ENCODE data around the gene THEMIS. TPM values are rescaled to one million over a fixed set of nuclear protein-coding genes. Genes with fewer than 3 reads are reported as not detected.
"Not testable (repeated sequence)": the region's sequence is repeated elsewhere in the genome, so short reads cannot be mapped to it uniquely, and the experiment has no call there.

THEMIS gene, protein sequence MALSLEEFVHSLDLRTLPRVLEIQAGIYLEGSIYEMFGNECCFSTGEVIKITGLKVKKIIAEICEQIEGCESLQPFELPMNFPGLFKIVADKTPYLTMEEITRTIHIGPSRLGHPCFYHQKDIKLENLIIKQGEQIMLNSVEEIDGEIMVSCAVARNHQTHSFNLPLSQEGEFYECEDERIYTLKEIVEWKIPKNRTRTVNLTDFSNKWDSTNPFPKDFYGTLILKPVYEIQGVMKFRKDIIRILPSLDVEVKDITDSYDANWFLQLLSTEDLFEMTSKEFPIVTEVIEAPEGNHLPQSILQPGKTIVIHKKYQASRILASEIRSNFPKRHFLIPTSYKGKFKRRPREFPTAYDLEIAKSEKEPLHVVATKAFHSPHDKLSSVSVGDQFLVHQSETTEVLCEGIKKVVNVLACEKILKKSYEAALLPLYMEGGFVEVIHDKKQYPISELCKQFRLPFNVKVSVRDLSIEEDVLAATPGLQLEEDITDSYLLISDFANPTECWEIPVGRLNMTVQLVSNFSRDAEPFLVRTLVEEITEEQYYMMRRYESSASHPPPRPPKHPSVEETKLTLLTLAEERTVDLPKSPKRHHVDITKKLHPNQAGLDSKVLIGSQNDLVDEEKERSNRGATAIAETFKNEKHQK
- total RNA-seq, result 0.13 TPM
- long read RNA-seq, result 0 reads

DNA sequence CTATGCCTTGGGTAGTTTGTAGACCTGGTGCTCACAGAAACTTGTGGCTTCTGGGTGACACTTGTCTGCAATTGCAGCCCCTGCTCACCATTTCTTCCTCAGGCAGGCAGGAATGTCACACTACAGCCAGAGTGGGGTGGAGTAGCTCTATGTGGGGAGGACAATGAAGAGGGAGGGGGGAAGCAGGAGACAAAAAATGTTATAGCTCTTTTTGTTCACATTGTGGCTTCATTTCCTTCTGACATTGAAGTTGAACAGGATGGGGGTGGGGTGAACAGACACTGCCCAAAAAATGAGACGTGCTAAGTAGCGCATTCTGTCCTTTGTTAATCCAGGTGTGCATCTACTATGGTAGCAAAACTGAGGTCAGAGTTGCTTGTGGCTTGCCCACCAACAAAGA lies at the start of gene THEMIS:
TSS of gene THEMIS (minus strand) at position 124 of the 400 bp plus-strand sequence. CDS start 126 bp downstream, outside the sequence.
- ATAC-seq (ENCODE audit: poor library complexity) (no peak), DNase-seq (no peak)
- intact Hi-C loops (cut with DNase I), result no loop called here

DNA sequence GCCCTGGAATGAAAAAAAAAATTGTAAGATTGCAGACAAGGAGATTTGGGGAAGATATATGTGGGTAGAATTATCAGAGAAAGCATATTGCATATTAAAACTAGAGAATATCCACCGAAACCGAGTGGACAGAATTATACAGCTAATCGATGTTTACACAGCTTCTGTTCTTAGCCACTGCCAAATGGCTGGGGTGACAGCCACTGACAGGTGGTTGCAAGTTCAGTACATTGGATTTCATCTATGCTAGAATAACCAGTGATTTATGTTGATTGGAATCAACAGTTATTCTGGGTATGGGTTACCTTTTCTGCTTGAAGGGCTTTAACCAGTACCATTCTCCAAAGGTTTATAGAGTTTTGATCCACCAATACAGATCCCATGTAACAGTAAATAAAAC lies 48.4 kb upstream of the THEMIS start:
- ATAC-seq (ENCODE audit: poor library complexity) (no peak), DNase-seq (no peak)
- intact Hi-C loops (cut with DNase I), result no loop called here

DNA sequence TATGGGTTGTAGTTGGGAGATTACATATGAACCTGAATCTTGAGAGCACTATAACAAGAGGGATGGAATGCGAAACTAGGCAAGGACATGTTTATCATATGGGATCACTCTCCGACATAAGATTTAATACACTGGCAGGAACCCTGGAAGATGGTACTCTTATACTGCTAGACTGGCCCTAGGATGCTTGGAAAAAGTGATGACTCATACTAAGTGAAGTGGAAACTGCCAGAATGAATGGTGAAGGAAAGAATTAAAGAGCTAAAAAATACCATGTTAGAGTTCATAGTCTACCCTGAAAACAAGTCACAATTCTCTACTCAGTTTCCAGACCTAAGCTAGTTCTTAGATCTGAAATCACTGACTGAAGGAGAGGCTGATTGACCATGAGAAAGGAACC lies 45.5 kb upstream of the THEMIS start:
- DNase-seq, result no peak
- ATAC-seq (ENCODE audit: poor library complexity), result no peak
- intact Hi-C loops (cut with DNase I), result no loop called here

DNA sequence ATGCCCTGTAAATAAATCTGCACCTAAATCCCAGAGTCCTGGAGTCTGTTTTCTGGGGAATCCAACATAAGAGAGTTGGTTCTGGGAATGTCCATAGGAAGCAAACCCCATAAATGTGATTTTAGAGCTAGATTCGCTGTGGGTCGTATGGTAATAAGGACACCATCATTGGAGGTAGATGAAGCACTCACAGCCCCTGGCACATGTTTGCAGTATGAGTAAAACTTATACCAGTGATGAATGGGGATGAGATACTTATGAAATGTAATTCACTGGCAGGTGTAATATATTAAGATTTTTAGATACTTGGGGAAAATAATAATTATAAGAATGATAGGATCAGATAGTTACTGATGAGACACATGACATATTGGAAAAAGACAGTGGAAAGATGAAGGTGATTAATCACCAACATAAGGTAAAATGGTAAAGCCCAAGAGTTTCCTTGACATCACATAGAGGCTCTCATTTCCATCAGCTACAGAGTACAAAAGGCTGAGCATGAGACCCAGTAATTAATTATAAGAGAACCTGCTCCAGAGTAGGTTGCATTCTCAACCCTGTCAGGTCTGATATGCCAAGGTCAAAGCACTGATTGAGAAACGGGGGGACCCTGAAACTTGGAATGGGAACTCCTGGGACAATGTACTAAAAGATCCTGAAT lies 44.7 kb upstream of the THEMIS start:
- ATAC-seq (ENCODE audit: poor library complexity), result no peak
- no peak for DNase-seq
- intact Hi-C loops (cut with DNase I), result no loop called here

DNA sequence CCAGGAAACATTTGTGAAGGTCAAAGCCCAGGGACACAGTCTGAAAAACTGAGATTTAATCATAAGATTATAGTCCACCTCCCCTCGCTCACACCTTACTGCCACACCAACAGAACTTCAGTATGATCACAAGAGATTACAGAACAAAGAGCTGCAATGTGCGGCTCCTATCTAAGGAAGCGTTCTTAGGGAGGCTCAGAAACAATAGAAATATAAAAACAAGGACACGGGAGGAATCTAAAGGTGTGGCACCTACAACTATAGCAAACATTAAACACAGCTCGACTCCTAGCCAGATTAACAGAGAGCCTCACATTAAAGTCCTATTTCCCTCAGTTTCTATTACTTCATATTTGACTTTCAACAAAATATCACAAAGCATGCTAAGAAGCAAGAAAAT lies 40.4 kb upstream of the THEMIS start:
- ATAC-seq (ENCODE audit: poor library complexity) (no peak), DNase-seq (no peak)
- intact Hi-C loops (cut with DNase I), result no loop called here

DNA sequence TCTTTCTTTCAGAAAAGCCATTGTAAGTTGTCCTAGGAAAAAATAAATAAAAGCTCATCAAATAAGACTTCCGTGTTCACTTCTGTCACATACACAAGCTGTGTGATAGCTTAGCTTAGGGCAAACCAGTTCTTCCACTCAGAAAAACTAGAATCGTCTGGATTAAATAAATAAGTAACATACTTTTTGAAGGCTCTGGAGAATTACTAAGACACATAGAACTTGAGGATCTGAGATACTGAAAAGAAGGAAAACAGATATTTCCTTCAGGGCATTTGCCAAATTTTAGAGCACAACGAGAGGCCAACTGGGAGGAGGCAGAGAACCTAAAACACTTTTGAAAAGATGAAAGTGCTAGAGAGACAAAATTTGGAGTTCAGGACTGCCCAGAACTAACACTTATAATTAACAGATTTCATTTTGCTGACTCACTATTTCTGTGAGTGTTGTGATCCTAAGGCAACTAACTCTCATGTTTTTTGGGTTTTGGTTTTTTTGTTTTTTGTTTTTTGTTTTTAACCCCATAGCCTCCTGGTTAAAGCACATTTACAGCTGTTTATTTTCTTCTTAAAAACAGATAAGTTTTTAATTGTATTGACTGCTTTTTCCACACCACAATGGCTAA lies 38.7 kb upstream of the THEMIS start:
- intact Hi-C loops (cut with DNase I), result no loop called here

DNA sequence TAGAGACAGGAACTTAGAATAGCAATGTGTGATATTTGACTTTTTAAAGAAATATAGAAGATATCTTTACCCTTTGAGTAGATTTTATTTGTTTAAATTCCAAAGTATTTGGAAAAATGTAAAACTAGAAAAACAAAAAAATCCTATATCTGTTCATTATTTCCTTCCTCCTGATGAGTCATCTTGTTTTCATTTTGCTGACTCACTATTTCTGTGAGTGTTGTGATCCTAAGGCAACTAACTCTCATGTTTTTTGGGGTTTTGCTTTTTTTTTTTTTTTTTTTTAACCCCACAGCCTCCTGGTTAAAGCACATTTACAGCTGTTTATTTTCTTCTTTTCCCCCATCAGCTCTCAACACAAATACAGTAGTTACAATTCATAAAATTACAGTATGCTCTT lies 37.8 kb upstream of the THEMIS start:
- no peak for DNase-seq
- no peak for ATAC-seq (ENCODE audit: poor library complexity)
- intact Hi-C loops (cut with DNase I), result no loop called here

More for the DNA sequence above, 38.7 kb upstream of the THEMIS start:
- no peak for DNase-seq
- ATAC-seq (ENCODE audit: poor library complexity), result no peak

DNA sequence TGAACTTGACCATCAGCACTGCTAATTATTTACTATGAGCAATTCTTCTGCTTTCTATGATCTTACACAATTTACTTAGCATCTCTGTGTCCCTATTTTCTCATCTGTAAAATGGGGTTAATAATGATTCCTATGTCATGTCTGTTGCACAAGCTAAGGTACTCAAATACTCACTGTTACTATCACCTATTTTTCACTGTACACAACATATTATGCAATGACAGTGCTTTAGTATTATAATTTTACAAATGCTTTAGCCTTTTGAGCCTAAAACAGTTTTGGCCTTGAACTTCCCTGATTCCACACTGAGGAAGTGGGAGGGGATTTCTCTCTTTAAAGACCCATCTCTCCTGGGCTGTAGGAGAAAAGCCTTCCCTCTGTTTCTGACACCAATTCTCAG lies 36.9 kb upstream of the THEMIS start:
- no peak for ATAC-seq (ENCODE audit: poor library complexity)
- intact Hi-C loops (cut with DNase I), result no loop called here

DNA sequence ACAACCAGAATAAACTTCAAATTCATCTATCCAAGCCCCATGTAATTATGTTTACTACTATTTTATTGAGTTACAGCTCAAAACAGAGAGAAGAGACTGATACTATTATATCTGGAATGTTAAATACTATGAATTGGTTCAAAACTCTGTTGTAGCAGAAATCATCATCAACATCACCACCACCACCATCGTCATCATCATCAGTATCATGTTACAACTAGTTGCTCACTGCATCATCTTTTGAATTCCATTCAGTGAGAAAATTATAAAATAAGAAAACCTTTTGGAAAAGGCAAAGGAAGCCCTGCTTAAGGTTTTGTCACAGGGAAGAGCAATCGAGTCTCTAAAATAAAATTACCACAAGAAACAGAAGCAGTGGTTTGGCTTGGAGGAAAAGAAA lies 36.2 kb upstream of the THEMIS start:
- ATAC-seq (ENCODE audit: poor library complexity) (no peak), DNase-seq (no peak)
- intact Hi-C loops (cut with DNase I), result no loop called here

More for the DNA sequence above, 36.9 kb upstream of the THEMIS start:
- DNase-seq, result no peak

DNA sequence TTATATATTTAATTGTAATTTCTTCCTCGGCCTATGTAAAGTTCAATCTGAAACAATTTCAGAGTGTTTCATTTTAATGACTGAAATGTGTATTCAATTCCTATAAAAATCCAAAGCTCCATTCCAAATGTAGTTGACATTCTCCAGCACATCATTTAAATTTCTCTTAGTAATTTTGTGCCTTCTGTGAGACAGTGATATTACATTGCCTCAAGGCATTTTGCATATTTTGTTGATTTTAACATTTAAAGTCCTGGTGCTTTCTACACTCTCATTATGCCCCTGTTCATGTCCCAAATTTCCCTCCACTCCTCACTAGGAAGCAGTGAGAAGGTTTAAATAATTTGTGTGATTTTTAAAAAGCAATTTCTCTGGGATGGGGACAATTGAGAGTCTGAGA lies 34.1 kb upstream of the THEMIS start:
- intact Hi-C loops (cut with DNase I), result no loop called here
- DNase-seq, result no peak
- no peak for ATAC-seq (ENCODE audit: poor library complexity)

DNA sequence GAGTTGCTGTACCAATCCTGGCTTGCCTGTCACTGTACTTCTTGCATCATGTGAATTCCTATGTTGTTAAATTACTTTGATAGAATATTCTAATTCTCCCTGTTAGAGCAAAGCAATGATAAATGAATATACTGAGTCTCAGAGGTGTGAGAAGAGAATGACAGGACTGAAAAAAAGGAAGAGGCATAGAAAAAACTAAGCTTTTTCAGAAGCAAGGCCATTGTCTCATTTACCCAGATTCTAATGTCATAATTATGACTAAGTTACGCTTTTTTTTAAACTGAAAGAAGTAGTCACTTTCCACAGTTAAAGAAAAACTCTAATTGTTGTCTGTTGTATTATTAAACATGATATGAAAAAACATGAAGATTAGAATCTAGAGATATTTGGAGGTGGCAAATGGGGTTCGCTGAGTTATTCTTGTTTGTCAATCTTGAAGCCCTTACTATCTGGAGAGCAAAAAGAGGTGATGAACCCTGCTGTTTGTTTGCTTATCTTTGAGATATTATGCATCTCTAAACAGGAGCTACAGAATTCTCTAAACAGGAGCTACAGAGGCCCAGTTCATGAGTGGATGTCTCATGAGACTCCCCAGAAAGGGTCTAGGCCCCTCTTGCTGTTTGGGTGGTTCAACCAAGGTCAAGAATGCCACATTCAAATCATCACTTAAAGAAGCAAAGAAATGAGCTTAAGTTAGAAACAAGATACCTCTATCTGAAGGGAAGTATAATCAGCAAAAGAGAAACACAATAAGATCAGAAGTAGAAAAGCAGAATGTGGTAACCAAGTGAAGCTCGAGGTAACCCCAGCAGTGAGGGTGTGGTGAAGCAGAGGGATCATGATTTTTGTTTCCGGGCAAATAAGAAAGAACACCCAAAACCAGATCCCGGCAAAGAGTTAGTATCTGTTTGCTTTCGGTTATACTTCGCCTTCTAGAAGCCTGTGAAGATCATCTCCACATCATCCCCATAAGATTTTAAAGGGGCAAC lies 33.3 kb upstream of the THEMIS start:
- no peak for DNase-seq
- intact Hi-C loops (cut with DNase I), result no loop called here
- no peak for ATAC-seq (ENCODE audit: poor library complexity)

DNA sequence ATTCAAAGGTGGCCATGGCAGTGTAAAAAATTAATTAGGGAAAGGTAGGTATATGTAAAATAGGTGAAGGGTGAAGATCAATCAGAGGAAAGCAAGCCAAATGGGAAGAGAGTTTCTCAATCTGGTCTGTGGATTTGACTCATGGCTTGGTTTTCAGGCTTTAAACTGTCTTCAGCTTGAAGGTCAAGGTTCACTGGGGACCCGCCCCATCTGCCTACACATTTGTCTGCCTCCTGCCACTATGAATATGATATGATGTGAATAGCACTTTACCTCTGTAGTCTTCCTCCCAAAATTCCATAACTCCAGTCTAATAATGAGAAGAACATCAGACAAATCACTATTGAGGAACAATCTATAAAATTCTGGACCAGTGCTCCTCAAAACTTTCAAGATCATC lies 32.3 kb upstream of the THEMIS start:
- no peak for DNase-seq
- ATAC-seq (ENCODE audit: poor library complexity), result no peak
- intact Hi-C loops (cut with DNase I), result no loop called here

DNA sequence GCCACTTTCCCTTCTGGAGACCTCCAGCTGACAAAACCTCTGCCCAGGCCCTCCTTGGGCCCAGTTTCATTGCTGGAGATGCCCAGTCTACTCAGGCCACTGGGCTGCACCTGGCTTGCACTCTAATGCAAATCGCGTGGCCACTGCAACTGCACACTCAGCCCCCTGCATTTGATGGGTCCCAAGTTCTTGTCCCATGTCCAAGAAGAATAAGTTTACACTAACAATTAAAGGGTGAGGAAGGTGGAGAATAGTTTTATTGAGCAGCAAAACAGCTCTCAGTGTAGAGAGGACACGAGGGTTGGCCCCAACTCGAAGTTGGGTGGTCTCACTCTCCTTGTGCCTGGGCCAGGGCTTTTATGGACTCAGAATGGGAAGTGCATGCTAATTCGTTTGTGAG lies 31.9 kb upstream of the THEMIS start:
- ATAC-seq (ENCODE audit: poor library complexity), result no peak

DNA sequence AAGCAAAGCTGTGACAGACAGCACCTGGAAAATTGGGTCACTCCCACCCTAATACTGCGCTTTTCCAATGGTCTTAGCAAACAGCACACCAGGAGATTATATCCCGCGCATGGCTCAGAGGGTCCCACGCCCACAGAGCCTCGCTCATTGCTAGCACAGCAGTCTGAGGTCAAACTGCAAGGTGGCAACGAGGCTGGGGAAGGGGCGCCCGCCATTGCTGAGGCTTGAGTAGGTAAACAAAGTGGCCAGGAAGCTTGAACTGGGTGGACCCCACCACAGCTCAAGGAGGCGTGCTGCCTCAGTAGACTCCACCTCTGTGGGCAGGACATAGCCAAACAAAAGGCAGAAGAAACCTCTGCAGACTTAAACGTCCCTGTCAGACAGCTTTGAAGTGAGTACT lies 25.6 kb upstream of the THEMIS start:
- DNase-seq; ATAC-seq (ENCODE audit: poor library complexity); intact Hi-C loops (cut with DNase I): not testable (repeated sequence)

More for the DNA sequence above, 31.9 kb upstream of the THEMIS start:
- intact Hi-C loops (cut with DNase I), result no loop called here
- no peak for DNase-seq

DNA sequence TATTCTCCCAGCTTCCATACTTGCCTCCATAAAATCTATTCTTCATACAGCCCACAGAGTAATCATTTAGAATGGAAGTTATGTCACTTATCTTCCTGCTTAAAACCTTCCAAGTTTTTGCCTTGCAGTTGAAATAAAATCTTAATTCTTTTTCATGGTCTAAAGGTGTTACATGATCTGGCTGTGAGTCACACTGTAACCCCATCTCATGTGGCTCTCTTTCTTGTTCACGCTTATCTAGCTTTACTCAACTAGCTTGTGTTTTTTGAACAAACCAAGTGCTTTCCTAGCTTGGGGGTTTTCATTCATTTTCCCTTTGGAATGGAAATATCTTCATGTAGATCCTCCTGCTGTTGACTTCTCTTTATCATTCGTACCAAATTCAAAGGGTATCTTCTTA lies 23.6 kb upstream of the THEMIS start:
- ATAC-seq (ENCODE audit: poor library complexity) (no peak), DNase-seq (no peak)
- intact Hi-C loops (cut with DNase I), result no loop called here

DNA sequence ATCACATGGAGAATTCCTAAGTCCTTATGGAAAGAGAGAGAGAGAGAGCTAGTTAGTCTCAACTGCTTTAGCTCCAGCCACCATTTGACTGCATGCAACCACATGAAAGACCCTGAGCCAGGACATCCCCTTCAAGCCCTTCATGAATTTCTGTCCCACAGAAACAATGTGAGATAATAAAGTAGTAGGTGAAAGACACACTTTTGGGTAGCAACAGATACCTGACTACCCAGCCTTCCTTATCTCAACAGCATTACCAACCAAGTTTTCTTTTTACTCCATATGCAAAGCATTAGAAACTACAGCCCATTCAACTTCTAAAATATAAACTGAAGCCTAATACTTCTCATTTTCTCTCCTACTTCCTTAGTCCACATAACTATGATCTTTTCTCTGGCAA lies 23.2 kb upstream of the THEMIS start:
- ATAC-seq (ENCODE audit: poor library complexity) (no peak), DNase-seq (no peak)
- intact Hi-C loops (cut with DNase I), result no loop called here

DNA sequence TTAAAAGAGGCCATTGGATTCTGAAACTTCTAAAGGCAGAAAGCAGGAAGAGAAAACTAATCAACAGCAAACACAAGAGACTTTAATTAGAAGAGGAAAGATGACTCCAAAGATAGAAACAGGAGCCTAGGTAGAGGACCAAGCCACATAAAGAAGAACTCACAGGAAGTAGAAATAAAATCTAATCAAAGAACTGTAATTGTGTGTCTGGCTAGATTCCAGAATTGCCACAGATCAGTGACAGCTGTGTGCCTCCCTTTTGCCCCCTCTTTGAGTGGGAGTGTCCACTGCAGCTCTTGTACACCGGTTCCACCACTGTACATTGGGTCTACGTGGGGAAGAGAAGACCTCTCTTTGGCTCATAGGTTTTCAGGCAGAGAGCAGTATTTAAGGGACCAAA lies 22.3 kb upstream of the THEMIS start:
- intact Hi-C loops (cut with DNase I), result no loop called here
- DNase-seq (no peak), ATAC-seq (ENCODE audit: poor library complexity) (no peak)

DNA sequence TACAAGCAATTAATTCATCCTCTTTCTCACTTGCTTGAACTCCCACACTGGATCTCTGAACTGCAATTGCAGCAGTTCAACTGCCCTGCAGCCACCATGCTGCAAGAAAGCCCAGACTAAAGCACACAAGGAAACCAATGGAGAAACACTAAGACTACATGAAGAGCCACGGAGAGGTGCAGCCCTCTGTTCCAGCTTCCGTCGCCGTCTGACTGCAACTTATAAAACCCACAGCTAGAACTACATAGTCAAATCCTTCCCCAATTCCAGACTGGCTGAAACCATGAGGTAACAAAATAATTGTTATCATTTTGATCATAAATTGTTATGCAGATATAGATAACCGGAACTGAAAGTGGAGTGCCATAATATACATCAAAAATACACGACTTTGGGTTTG lies 21.1 kb upstream of the THEMIS start:
- no peak for DNase-seq
- ATAC-seq (ENCODE audit: poor library complexity), result no peak
- intact Hi-C loops (cut with DNase I), result no loop called here

Data from Right ventricle myocardium superior (tissue), 1 donor.